HG02840 (cell line): ENCODE results near the gene CHPF.

ENCODE experiments used
- ATAC-seq: cut with Tn5 transposase; IDR thresholded peaks from one replicate; pipeline ENCODE4 v1.9.1; 2021; ENCODE audit warnings: mild to moderate bottlenecking, moderate library complexity, moderate number of reproducible peaks; ENCODE audit not compliant: unreplicated experiment, low FRiP score

Gene CHPF

DNA sequence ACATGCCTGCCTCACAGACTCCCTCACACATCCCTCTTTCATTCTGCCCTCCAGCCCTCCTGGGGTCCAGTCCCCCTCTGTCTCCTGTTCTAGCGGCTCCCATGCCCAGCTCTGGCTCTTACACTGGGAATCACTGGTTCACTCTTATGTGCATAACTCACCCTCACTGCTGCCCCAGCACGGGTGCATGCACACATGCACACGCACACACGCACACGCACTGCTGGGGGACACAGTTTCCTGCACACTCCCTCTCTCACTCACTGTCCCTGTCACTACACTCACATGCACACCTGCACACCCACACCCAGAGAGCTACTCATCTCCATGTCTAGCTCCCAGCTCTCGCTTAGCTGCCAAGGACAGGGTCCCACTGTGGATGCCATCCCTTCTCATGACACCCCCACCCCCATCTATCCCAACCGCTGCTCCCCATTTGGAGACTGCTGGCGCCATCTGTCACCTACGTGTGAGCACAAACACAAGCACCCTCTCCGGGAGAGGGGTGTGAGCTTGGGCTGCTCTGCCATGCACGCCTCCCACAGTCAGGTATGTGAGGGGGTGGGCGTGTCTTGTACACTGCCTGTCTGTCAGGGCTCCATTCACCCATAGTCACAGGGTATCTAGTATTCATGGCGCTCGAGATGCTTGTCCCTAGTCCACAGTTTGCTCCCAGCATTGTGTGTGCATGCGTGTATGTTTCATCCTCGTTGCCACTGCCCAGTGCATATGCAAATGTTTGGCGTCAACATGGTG, 27.6 kb downstream of the CHPF start:
- ATAC-seq: no peak

DNA sequence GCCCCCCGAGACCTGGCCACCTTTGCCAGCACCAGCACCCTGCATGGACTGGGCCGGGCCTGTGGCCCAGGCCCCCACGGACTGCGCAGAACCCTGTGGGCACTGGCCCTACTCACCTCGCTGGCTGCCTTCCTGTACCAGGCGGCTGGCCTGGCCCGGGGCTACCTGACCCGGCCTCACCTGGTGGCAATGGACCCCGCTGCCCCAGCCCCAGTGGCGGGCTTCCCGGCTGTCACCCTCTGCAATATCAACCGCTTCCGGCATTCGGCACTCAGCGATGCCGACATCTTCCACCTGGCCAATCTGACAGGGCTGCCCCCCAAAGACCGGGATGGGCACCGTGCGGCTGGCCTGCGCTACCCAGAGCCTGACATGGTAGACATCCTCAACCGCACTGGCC, 28.8 kb downstream of the CHPF start:
- no peak for ATAC-seq

DNA sequence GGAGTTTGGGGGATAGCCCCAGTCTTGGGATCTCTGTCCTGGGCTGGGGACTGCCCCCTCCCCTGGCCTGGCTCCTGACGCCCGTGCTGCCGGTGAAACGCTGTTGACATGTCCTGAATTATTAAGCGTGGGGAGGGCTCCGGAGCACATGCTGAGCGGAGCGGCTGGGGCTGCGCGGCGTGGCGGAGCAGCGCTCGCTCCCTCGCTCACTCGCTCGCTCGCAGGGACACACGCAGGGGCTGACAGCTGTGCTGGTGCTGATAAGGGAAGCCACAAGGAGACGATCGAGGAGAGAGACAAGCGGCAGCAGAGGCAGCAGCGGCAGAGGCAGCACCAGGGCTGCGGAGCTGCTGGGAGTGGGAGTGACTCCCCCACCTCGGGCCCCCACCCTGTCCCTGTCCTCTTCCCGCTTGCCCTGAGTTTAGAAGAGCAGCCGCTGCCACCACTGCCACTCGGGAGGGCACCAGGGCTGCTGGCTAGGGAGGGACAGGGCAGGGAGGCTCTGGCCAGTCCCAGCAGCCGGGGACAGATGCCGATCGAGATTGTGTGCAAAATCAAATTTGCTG, 29.3 kb downstream of the CHPF start, which contains the start of gene ASIC4:
Gene ASIC4, plus strand, starts transcription at position 287 of the 566 bp plus-strand sequence. Its CDS starts 243 bp downstream, at position 530.
- no peak for ATAC-seq

DNA sequence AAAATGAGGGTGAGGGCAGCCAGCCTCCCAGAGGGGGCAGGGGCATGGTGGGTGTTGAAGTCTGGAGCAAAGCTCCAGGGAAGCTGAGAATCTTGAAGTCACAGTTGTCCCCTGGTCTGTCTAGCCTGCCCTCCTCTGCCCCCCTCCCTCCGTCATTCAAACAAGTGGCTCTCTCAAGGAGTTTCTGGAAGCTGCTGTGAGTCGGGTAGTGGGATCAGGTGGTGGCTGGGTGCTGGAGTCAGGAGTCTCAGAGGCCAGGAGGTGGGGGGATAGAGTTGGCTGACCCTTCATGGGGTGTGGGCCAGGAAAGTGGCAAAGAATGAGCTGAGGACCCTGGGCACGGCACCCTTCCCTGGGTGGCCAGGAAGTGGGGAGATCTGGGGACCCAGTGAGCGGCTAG, 29.8 kb downstream of the CHPF start:
- ATAC-seq: no peak

DNA sequence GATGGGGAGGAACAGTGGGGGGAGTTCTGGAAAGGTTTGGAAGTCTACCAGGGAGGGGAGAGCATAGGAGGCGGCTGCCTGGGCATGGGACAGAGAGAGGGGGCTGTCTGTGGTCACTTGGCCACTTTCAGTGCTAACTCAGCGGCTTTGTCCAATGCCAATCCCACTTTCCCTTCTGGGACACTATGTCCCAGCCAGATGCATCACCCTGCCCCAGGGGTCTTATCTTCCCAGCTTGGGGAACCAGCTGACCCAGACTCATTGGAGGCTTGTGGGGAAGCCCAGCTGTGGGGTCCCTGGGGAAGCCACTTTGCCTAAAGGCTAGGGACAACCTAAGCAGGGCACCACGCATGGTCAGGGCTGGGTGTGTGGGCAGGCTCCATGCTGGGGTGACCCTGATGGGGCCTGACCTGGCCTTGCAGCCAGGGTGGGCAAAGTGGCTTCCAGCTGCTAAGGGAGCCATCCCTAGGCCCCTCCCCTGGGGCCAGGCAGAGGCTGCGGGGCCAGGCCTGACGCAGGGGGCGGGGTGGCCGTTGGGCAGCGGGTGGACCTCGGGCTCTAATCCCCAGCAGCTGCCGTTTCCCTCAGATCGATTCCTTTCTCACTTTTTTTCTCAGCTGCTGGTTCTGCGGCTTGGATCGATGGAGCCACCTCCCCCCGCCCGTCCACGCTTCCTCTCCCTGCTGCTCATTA, 30.9 kb downstream of the CHPF start:
- no peak for ATAC-seq

DNA sequence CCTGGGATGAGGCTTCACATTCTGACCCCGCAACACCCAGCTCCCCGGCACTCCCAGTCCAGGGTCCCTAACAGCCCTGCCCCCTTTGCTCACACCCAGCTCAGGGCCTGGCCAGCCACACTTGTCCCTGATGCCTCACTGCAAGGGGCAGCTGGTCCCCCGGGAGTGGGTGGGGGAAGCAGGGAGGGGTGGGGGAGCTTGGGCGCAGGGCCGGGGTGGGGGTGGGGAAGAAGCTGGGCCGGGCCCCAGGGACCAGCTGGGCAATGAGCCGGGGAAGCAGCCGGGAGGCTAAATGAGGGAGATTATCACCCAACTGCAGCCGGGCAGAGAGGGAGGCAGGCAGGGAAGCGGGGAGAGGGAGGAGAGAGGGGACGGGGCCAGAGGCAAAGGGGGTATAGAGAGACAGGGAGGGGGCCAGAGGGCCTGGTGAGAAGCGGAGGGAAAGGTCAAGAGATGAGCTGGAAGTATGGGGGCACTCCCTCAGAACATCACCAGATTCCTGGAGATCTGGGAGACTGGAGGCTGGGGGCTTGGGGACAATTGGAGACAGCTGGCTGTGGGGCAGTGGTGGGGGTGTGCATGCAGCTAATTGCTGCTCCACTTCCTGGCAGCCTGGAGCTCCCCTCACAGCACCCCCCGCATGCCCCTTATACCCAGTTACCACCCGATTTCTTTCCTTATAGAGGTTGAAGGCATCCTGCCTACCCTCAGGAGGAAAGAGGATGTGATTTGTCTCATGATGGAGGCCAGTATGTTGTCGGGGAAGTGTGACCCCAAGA, 31.9 kb downstream of the CHPF start:
- no peak for ATAC-seq

DNA sequence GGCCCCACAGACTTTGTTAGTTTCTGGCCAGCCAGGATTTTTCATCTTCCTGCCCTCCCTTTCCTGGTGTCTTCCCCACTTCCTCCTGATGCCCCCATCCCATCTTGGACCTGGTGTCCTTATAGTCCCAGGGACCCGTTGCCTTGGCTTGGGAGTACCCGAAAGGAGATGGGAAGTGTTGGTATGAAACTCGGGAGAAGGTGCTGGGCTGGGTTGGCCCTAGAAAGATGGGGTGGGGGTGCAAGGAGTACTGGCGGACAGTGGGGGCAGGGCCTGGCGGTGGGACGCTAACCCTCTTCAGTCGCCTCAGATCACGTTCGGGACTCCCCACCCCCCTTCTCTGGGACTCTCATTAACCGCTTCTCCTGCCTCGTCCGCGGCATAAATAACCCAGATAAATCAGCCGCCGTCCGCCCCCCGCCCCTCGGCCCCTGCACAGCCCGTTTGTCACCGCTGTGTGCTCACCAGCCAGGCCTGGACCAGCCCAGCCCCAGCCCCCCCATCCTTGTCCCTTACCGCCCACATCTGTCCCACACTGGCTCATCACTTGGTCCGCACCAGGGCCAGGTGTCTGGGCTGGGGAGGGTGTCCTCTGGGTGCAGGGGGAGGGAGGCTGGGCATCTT, 33.0 kb downstream of the CHPF start:
- no peak for ATAC-seq

DNA sequence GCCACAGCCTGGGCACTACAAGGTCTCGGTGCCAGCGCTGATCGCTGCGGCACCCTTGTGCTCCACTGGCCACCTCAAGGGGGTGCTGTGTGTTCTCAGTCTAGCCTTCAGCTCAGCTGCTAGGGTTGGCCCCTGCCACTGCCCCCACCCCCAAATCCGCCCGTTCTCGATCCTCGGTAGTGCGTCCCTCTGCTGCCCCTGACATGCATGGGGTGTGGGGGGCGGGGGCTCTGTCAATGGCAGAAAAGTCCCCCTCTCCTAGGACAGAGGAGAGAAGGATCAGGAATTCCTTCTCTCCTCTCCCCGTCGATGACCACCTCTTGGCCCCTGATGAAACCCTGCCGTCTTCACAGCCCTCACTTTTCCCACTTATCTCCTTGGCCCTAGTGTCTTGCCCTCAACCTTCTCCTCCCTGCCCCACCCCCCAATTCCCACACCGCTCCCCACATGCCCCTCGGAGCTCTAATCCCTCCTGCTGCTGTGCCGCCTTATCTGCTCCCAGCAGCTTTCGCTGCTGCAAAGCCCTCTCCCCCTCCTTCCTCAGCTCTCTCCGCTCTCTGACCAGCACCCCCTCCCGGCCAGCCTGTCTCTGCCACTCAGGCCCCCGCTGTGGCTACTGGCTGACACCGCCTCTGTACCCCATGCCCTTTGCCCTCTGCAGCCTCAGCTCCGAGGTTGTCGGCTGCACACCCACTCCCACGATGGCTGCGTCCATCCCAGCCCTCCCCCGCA, 33.7 kb downstream of the CHPF start:
- ATAC-seq: no peak

DNA sequence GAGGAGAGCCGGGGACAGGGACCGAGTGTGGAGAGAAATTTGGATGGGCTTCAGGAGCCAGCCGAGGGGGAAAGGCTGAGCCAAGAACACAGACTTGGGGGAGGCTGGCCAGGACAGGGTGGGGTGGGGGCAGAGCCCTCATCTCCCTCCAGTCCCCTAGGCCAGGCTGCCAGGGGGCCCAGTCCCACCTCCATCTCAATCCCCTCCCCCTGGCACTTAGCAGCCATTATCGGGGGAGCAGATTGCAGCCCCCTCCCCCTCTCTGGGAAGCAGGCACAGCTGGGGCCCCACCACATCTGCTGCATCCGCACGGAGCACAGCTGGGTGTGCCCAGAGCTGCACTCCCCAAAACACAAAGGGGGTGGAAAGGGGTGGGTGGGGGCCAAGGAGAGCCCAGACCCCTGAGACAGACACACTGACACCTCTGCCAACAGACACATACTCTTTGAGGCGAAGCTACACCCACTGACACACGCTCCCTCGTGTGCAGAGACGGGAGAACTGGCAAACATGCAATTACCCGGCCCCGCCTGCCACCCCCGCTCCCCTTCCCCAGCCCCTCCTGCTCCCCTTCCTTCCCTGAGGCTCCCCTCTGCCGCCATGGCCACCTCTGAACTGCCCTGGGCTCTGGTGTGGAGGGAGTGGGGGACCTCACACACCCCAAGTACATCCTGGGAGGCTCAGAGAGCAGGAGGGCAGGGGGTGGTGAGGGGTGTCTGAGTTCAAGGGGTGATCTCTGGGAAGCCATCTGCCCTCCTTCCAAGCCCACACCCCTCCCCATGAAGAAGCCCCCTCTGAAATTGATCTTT, 34.4 kb downstream of the CHPF start:
- ATAC-seq: no peak

DNA sequence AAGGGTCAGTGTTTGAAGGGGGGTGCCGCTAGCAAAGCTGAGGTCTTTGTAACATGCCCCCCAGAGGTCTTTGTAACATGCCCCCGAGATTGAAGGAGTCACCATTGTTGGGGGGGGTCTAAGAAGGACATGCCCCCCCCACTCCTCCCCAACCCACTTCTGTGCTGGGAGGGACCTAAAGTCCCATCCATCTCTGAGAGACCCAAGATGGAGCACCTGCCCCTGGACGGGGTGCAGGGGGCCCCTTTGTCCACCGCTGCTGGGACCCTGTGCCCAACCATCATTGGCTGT, 35.2 kb downstream of the CHPF start:
- ATAC-seq: no peak

DNA sequence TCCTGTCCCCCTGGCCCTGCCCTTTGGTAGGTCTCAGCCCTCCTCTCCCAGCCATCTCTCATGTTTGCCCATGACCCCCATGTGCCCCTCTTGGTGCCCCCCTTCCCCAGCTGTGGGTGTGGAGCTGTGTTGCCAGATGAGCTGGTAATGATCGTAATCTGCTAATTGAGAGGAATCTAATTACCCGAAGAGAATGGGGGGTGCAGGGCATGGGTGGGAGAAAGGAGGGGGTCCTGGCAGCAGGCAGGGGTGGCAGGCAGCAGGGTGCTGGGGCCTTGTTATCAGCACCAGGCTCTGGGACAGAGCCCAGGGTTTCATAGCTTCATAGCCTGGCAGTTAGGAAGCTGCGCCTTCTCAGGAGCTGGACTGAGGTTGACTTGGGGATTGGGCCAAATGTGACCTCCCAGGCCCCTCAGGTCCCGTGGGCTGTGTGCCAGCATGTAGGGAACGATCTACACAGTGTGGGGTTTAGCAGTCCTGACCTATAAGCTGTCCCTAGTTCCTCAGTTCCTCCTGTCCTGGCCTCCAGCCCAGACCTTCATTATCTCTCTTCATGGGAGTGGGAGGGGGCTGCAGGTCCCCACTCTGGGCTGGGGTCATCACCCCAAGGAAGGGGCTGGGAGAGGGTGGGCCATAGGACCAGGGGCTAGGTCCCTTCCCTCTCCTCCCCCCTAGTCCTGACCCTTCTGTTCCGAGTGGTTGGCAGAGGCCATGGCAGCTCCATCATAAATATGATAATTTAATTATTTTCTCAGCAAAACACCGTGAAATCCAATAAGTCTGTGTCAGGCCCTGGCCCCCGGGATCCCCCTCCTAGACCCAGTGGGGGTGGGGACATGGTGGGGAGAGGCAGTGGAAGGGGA, 35.8 kb downstream of the CHPF start:
- no peak for ATAC-seq

DNA sequence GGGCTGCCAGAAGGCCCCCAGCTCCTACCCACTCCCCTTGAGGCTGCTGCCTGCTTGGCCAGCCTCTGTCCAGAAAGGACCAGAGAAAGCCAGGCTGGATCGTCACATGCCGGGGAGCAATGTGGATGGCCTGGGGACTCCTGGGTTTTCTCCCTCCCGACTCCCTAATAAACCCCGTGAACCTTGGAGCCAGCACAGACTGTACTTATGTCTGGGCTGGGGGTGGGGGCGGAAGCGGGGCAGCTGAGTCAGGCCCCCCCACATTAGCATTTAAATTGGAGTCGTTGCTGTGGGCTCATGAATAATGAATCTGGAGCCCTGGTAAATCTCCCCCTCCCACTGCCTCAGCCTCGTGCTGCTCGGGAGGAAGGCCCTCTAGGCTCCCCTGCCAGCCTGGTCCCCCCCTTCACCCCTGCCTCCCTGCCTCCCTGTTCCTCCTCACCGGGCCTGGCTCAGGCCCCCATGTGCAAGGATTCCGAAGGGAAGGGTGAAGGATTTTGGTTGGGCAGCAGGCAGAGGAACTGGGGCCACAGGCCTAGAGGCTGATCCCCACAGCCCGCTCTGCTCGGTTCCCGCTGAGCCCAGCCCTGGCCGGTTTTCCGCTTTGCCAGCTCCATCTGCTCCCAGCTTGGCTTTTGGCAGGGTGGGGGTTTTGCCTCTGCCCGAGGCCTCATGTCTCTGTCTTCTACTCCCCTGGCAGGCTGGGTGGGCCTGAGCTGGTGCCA, 36.6 kb downstream of the CHPF start:
- ATAC-seq: no peak

DNA sequence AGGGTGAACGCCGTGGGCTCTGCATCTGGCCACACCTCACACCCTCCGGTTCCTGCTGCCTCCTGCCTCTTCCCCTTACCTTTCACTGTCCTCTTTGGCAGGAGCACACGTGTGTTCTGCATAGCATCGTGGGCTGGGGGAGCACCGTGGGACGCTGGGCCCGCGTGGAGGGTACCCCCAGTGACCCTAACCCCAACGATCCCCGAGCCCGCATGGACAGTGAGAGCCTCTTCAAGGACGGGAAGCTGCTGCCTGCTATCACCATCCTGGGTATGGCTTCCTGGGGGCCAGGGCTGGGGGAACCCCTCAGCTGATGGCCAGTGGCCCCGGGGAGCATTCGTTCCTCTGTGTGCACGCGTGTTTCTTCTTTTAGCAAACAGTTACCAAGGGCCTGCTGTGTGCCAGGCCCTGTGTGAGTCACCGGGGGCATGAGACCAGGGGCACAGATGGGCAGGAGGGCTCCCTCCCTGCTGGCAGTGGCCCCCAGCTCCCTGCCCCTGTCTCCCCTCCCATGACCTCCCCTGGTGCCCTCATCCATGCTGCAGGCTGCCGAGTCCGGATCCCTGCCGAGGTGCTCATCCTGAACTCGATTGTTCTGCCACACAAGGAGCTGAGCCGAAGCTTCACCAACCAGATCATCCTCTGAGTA, 37.3 kb downstream of the CHPF start:
- ATAC-seq: no peak

DNA sequence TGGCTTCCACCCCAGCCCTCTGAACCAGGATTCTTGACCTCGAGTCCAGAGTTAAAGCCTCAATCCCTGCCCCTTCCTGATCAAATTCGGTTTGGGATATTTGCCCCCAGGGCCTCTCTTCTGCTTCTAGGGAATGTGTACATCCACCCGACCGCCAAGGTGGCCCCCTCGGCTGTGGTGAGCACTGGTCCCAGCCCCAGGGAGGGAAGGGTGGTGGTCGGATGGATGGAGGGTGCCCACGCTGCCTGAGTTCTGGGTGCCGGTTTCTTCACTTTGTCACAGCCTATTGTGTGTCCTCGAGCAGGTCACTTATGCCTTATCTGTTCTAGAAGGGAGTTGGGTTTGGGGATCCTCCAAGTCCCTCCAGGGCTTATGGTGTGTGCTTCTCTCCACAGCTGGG, 38.0 kb downstream of the CHPF start:
- ATAC-seq: no peak

DNA sequence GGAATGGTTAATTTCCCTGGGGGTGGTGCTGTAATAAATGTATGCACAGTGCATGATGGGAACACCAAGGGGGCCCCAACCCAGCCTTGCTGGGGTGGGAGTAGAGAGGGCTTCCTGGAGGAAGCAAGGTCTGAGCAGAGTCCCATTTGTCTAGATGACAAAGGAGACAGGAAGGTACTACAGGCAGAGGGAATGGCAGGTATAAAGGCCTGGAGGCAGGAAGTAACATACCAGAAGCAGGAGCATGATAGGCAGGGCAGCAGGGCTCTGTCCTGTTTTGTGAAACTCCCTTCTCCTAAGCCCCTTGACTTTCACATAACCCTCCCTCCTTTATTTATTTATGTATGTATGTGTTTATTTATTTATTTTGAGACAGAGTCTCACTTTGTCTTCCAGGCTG, 41.0 kb downstream of the CHPF start:
- no peak for ATAC-seq

DNA sequence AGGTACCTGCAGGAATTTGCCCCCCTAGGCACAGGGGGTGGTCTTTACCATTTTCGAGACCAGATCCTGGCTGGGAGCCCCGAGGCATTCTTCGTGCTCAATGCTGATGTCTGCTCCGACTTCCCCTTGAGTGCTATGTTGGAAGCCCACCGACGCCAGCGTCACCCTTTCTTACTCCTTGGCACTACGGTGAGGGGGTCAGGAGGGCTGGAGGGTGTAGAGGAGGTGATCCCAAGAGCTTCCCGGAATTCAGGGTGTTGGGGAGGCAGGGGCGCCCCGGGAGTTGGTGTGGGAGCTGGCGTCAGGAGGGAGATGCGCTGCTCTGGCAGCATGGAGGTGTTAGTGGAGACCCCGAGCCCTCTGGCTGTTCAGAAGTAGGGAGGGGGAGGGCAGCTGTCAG, 41.8 kb downstream of the CHPF start:
- no peak for ATAC-seq

DNA sequence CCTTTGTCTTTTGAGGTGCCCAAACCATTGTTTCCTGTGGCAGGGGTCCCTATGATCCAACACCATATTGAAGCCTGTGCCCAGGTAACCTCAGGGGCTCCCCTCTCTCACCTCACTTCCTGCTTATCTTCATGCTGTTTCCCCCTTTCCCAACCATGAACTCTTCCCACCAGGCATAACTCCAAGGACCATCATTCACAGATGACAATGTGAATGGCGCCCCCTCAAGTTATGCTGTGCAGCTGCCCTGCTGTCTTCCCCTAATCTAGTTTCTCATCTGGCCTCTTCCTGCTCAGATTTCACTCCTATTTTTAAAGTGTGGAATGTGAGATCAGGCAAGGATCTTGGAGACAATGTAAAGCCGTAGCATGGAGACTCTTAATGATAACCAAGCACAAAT, 43.5 kb downstream of the CHPF start:
- ATAC-seq: no peak
